ENCODE data around the gene DDIAS. TPM values are rescaled to one million over a fixed set of nuclear protein-coding genes. Genes with fewer than 3 reads are reported as not detected.

DDIAS gene
- total and polyA plus RNA-seq, 9 donors: 0.38 to 1.2 (median 0.69) TPM; not detected in 1

DNA sequence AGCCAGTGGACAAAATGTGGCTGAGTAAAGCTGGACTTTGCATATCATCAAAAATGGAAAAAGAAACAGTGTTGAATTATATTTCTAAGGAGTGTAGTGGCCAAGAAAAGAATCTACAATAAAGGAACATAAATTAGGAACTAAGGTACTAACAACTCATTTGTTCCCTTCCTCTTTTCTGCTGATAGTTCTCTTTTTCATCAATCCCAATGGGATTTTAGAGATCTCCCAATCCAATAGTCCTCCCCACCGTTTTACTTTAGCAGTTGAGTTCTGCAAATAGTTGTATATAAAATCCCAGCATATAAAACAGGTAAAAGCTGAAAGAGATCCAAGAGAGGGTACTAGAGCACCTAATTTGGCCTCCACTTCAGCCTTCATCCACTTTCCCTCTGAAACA is 3.3 kb upstream of the DDIAS start:
- Histone ChIP-seq H3K27ac (no peak overlapping the region), H3K27me3 (no peaks in the 10 kb centered on the region), H3K36me3 (no peaks in the 10 kb centered on the region), H3K9me3 (no peaks in the 10 kb centered on the region), H3K4me3 (no peak overlapping the region), H3K4me1 (ENCODE audit: insufficient read depth) (no peaks in the 10 kb centered on the region)
- WGBS, 3 donors: 47 to 56% (median 47%) methylated on average over 1 of the region's 1 CpG
- TF ChIP-seq EP300 (IDR thresholded peaks at IDR 0.05) (no peak), CTCF (IDR thresholded peaks at IDR 0.05) (no peak), POLR2A (IDR thresholded peaks at IDR 0.05) (no peak)
- DNase-seq: no peak
- intact Hi-C loops (cut with DNase I): no loop called here

DNA sequence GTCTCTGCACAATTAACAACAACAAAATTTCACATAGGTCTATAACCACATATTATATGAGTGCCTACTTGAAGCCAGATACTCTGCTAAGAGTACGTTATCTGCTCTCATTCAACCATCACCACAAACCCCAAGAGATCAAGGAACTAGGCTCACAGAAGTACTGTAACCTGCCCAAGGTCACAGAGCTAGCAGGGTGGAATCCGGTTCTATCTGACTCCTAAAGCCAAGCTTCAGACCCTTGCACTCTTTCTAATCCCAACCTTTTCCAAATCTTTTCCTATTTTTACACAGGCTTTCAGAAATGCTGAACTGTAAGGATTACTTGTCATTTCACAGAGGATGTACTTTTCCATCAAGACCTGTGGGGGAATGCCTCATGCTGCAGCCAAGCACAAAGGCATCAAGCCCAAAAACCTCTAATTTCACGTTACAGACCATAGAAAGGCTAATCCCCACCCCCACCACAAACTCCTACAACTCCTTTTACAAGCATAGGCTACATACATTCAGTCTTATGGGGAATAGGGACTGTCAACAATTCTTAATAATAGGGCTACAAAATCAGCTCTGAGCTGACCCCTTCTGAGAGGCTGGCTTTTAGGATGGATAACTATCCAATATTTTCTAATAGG is 2.2 kb upstream of the DDIAS start:
- Histone ChIP-seq H3K9me3 (no peaks in the 10 kb centered on the region), H3K27ac (no peak overlapping the region), H3K36me3 (no peaks in the 10 kb centered on the region), H3K4me1 (ENCODE audit: insufficient read depth) (no peaks in the 10 kb centered on the region), H3K4me3 (peak overlapping the region; percentile 85), H3K27me3 (no peaks in the 10 kb centered on the region)
- 25 to 28% (median 26%) methylated on average over 3 of the region's 3 CpGs for WGBS, 3 donors
- intact Hi-C loops (cut with DNase I): no loop called here
- TF ChIP-seq EP300 (IDR thresholded peaks at IDR 0.05) (no peak), CTCF (IDR thresholded peaks at IDR 0.05) (no peak), POLR2A (IDR thresholded peaks at IDR 0.05) (no peak)
- DNase-seq: no peak

DNA sequence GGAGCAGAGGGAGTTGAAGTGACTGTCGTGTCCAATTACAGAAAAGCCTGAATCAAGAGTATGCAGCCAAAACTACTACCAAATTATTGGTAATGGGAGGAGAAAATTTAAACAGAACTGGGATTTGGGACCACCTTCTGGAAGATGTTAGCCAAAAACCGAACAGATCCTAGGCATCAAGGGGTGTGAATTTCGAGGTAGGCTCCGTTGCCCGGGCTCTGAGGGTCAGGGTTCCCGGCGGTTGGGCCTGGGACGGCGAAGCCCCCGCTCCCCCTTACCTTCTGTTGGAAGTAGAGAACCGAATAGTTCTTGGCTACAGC is 1.6 kb upstream of the DDIAS start:
- DNase-seq: no peak
- Histone ChIP-seq H3K27me3 (no peaks in the 10 kb centered on the region), H3K4me3 (peak overlapping the region; percentile 85), H3K4me1 (ENCODE audit: insufficient read depth) (no peaks in the 10 kb centered on the region), H3K27ac (peak overlapping the region; percentile 80 to 90), H3K36me3 (no peaks in the 10 kb centered on the region), H3K9me3 (no peaks in the 10 kb centered on the region)
- no peak for TF ChIP-seq EP300 (IDR thresholded peaks at IDR 0.05)
- no peak for TF ChIP-seq CTCF (IDR thresholded peaks at IDR 0.05)
- TF ChIP-seq POLR2A (IDR thresholded peaks at IDR 0.05): no peak
- intact Hi-C loops (cut with DNase I): loop anchor here (2.0 to 10.0 kb wide), 6 partner anchors 173 to 915 kb away; partner anchors contain the start of gene ANKRD42 (in 2 of the 4)
- 0 to 2% (median 1%) methylated on average over 11 of the region's 11 CpGs for whole genome bisulfite sequencing, 3 donors

DNA sequence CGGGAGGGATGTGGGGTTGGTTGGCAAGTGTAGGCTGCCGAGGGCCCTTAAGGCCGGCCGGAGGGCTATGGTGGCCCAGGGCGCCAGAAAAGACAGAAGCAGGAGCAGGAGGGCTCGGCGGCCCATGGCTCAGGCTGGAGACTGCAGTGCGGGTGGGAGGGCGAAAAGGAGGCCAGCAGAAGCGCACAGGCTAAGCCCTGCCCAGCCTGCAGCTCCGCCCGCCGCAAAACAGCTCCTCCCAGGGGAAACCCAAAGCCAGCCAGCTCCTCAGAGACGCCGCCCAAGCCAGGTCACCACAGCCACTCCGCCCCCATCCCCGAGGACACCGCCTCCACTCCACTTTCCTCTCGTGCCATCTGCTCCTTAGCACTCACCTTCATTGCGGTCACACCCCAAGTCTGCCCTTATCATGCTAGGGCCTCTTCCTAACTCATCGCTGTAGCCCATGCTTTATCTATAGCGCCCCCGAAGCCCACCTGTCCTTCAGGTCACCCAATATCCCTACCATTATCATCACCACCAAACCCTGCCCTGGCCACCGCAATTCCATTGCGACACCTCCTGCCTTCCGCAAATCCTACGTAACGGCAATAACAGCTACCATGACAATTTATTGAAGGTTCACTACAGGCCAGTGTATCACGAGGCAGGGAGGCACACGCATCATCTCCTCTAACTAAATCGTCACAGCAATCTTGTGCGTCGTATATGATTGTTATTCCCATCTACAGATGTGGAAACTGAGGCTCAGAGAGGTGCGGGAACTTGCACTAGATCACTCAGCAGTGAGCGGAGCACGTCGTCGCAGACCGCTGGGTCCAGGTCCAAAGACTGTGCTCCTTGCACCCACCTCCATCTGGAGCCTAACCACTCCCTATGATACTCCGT is 1.0 kb upstream of the DDIAS start, which contains the start of gene PRCP:
Gene PRCP, minus strand, starts transcription at position 154 of the 888 bp plus-strand sequence. Its CDS starts 28 bp downstream, at position 126.
- Histone ChIP-seq H3K4me1 (ENCODE audit: insufficient read depth) (no peaks in the 10 kb centered on the region), H3K4me3 (peak within 1 kb of the TSS; percentile 85)
- intact Hi-C loops (cut with DNase I): loop anchor here (2.0 to 10.0 kb wide), 6 partner anchors 172 to 914 kb away; partner anchors contain the start of gene ANKRD42 (in 2 of the 4)

More for the DNA sequence above, 1.0 kb upstream of the DDIAS start, which contains the start of gene PRCP:
- no peaks in the 10 kb centered on the region for H3K27me3 ChIP-seq
- H3K27ac ChIP-seq: peak within 1 kb of the TSS; percentile 80 to 90
- WGBS, 3 donors: 0 to 1% (median 0%) methylated on average over 40 of the region's 40 CpGs
- no peaks in the 10 kb centered on the region for H3K9me3 ChIP-seq
- TF ChIP-seq CTCF (IDR thresholded peaks at IDR 0.05) (no peak), POLR2A (IDR thresholded peaks at IDR 0.05) (peak; percentile 64)
- peak; percentile 88 to 92 (median 89) for DNase-seq
- H3K36me3 ChIP-seq: no peaks in the 10 kb centered on the region
